BE2C (cell line): Measurements from ENCODE around the gene RFPL4A.
"Not testable (repeated sequence)": the region's sequence is repeated elsewhere in the genome, so short reads cannot be mapped to it uniquely, and the experiment has no call there.

Experiments used
- DNase-seq: peaks from one replicate; pipeline ENCODE4 v3.0.0-alpha.2; 2020
- H3K27me3 ChIP-seq: fragments of 250-450 bp; sonication (Bioruptor Pico); 2 replicates; pipeline ENCODE4 v1.5.1; 2020; ENCODE audit warnings: mild to moderate bottlenecking
- H3K36me3 ChIP-seq: fragments of 250-450 bp; sonication (Bioruptor Pico); 2 replicates; pipeline ENCODE4 v1.5.1; 2020; ENCODE audit warnings: mild to moderate bottlenecking
- H3K4me1 ChIP-seq: fragments of 250-450 bp; sonication (Bioruptor Pico); 2 replicates; pipeline ENCODE4 v1.5.1; 2020
- H3K4me3 ChIP-seq: 2 replicates; pipeline ENCODE4 v1.5.1; 2011; ENCODE audit warnings: low read depth, low read length
- H3K9me3 ChIP-seq: fragments of 250-450 bp; sonication (Bioruptor Pico); 2 replicates; pipeline ENCODE4 v1.5.1; 2020
- TF ChIP-seq, protein P1 (sequence below): IDR thresholded peaks from 2 replicates; pipeline ENCODE4 v1.5.1; 2012; ENCODE audit warnings: mild to moderate bottlenecking, low read depth, low read length

Gene RFPL4A

GRCh38 chr19:55720214-55720746, 38.6 kb upstream of the RFPL4A start:
- Histone ChIP-seq H3K36me3 (no peaks in the 10 kb centered on the region), H3K27me3 (peaks cover 52% of the 10 kb centered on the region), H3K4me1 (no peaks in the 10 kb centered on the region), H3K4me3 (no peak overlapping the region), H3K9me3 (no peaks in the 10 kb centered on the region)
- TF ChIP-seq, protein P1, sequence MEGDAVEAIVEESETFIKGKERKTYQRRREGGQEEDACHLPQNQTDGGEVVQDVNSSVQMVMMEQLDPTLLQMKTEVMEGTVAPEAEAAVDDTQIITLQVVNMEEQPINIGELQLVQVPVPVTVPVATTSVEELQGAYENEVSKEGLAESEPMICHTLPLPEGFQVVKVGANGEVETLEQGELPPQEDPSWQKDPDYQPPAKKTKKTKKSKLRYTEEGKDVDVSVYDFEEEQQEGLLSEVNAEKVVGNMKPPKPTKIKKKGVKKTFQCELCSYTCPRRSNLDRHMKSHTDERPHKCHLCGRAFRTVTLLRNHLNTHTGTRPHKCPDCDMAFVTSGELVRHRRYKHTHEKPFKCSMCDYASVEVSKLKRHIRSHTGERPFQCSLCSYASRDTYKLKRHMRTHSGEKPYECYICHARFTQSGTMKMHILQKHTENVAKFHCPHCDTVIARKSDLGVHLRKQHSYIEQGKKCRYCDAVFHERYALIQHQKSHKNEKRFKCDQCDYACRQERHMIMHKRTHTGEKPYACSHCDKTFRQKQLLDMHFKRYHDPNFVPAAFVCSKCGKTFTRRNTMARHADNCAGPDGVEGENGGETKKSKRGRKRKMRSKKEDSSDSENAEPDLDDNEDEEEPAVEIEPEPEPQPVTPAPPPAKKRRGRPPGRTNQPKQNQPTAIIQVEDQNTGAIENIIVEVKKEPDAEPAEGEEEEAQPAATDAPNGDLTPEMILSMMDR = no peak
- DNase-seq = no peak

- H3K4me1 ChIP-seq = no peaks in the 10 kb centered on the region
- no peak for DNase-seq
- H3K36me3 ChIP-seq = no peaks in the 10 kb centered on the region
- H3K27me3 ChIP-seq = peaks cover 51% of the 10 kb centered on the region
- no peak overlapping the region for H3K4me3 ChIP-seq
- no peaks in the 10 kb centered on the region for H3K9me3 ChIP-seq
- TF ChIP-seq, protein P1 = no peak
Measured at GRCh38 chr19:55720801-55721200, 38.1 kb upstream of the RFPL4A start.

GRCh38 chr19:55723491-55723890, 35.4 kb upstream of the RFPL4A start:
- DNase-seq = no peak
- no peaks in the 10 kb centered on the region for H3K4me1 ChIP-seq
- H3K4me3 ChIP-seq = no peak overlapping the region
- peaks cover 46% of the 10 kb centered on the region for H3K27me3 ChIP-seq
- no peaks in the 10 kb centered on the region for H3K9me3 ChIP-seq
- H3K36me3 ChIP-seq = no peaks in the 10 kb centered on the region
- TF ChIP-seq, protein P1 = no peak

DNA sequence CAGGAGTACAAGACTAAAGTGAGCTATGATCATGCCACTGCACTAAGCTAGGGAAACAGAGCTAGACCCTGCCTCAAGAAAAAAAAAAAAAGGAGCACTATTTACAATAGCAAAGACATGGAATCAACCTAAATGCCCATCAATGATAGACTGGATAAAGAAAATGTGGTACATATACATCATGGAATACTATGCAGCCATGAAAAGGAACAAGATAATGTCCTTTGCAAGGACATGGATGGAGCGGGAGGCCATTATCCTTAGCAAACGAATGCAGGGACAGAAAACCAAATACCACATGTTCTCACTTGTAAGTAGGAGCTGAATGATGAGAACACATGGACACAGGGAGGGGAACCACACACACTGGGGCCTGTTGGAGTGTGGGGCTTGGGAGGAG, 28.5 kb upstream of the RFPL4A start:
- not testable (repeated sequence) for DNase-seq, H3K4me1 ChIP-seq, H3K9me3 ChIP-seq, H3K36me3 ChIP-seq, H3K4me3 ChIP-seq
- H3K27me3 ChIP-seq = peaks cover 38% of the 10 kb centered on the region

DNA sequence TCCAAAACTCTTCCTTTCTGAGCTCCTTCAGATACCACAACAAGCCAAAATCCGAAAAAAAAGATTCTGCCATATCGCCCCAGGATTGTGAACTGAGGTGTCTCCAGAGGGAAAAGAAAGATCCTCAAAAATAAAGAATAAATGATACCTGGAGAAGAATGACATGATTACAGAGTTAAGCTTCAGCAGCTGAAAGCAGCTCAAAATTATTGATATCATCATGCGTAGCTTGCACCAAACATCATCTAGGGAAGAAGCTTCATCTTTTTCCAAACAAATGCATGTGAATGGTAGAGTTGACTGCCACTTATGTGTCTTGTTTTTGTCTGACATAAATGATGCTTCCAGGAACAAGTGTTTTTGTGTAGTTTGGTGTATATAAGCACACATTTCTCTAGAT, 20.6 kb upstream of the RFPL4A start, which contains the start of gene NLRP9:
Gene NLRP9, minus strand, starts transcription at position 101 of the 400 bp plus-strand sequence. Its CDS starts 28 bp downstream, at position 73.
- H3K27me3 ChIP-seq = peaks cover 33% of the 10 kb centered on the region
- no peaks in the 10 kb centered on the region for H3K9me3 ChIP-seq
- DNase-seq = no peak
- no peaks in the 10 kb centered on the region for H3K4me1 ChIP-seq
- H3K4me3 ChIP-seq = no peak within 1 kb of the TSS
- TF ChIP-seq, protein P1 = no peak
- no peaks in the 10 kb centered on the region for H3K36me3 ChIP-seq

GRCh38 chr19:55750715-55751114, 8.2 kb upstream of the RFPL4A start:
- peaks cover 64% of the 10 kb centered on the region for H3K27me3 ChIP-seq
- H3K4me1 ChIP-seq = no peaks in the 10 kb centered on the region
- TF ChIP-seq, protein P1 = no peak
- no peak overlapping the region for H3K4me3 ChIP-seq
- H3K9me3 ChIP-seq = no peaks in the 10 kb centered on the region
- DNase-seq = no peak
- no peaks in the 10 kb centered on the region for H3K36me3 ChIP-seq

DNA sequence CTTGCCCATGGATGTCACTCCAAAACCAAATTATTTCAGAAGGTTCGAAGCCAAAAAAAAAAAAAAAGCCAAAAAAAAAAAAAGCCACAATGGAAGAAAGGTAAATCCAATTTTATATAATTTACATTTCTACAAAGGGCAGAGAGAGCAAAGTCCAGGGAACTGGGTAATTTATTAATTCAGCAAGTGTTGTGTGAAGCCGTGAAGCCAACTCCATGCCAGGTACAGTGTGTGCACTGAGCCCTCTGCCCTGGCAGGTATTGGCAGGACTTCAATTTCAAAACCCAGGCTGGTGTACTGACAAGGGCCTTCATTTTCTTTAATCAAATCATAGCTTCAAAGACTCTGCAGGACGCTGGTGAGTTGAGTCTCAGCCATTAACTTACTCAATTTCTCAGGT, 5.5 kb upstream of the RFPL4A start:
- no peaks in the 10 kb centered on the region for H3K4me1 ChIP-seq
- H3K27me3 ChIP-seq = peaks cover 61% of the 10 kb centered on the region
- H3K9me3 ChIP-seq = no peaks in the 10 kb centered on the region
- no peaks in the 10 kb centered on the region for H3K36me3 ChIP-seq
- TF ChIP-seq, protein P1 = no peak
- no peak for DNase-seq
- H3K4me3 ChIP-seq = no peak overlapping the region

DNA sequence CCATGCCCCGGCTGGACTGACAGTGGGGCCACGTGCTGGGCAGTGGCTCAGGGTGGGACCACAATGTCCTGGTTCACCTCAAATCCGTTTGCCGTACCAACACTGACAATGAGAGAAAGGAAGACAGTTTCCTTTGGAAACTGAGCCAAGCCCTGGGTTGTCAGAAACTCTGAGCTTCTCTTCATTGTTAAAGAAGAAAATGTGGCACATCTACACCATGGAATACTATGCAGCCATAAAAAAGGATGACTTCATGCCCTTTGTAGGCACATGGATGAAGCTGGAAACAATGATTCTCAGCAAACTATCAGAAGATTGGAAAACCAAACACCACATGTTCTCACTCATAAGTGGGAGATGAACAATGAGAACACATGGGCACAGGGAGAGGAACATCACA, 2.1 kb upstream of the RFPL4A start:
- not testable (repeated sequence) for H3K36me3 ChIP-seq, H3K4me3 ChIP-seq, H3K9me3 ChIP-seq, H3K4me1 ChIP-seq, DNase-seq
- peaks cover 32% of the 10 kb centered on the region for H3K27me3 ChIP-seq
